SIG-M5 treated with dmso at 0.1 percent for 504 hours (cell line): ENCODE measurements around the gene KPNA3.
A peak's percentile ranks its signal among the peaks of the same experiment; 100 is the strongest.
"Not testable (repeated sequence)": the region's sequence is repeated elsewhere in the genome, so short reads cannot be mapped to it uniquely, and the experiment has no call there.

Experiments
- DNase-seq: peaks from one replicate; lab custom pipeline; 2025; ENCODE audit not compliant: unreplicated experiment; lab: John Stamatoyannopoulos, UW

The KPNA3 gene

GRCh38 chr13:49792550-49793324 is at the start of gene KPNA3:
Gene KPNA3, minus strand, starts transcription at chr13:49792682. Its CDS starts 176 bp downstream, at chr13:49792506.
- peak; percentile 97 for DNase-seq

- DNase-seq: no peak
These were observed 49.5 kb upstream of the KPNA3 start for GRCh38 chr13:49841964-49842363.

GRCh38 chr13:49840675-49841074 is 48.2 kb upstream of the KPNA3 start:
- DNase-seq: no peak

- DNase-seq: no peak
These were observed 47.8 kb upstream of the KPNA3 start for GRCh38 chr13:49840266-49840665.

- DNase-seq: no peak
These were observed 46.5 kb upstream of the KPNA3 start for GRCh38 chr13:49838989-49839388.

GRCh38 chr13:49836516-49836915 is 44.0 kb upstream of the KPNA3 start:
- DNase-seq: no peak

GRCh38 chr13:49833402-49833801 is 40.9 kb upstream of the KPNA3 start:
- no peak for DNase-seq

GRCh38 chr13:49831455-49831854 is 39.0 kb upstream of the KPNA3 start:
- no peak for DNase-seq

GRCh38 chr13:49830721-49831120 is 38.2 kb upstream of the KPNA3 start:
- DNase-seq: no peak

GRCh38 chr13:49829715-49830114 is 37.2 kb upstream of the KPNA3 start:
- DNase-seq: no peak

GRCh38 chr13:49828453-49828852 is 36.0 kb upstream of the KPNA3 start:
- DNase-seq: peak; percentile 79

GRCh38 chr13:49827891-49828290 is 35.4 kb upstream of the KPNA3 start:
- DNase-seq: no peak

GRCh38 chr13:49827336-49827735 is 34.9 kb upstream of the KPNA3 start:
- no peak for DNase-seq

- no peak for DNase-seq
These were observed 28.9 kb upstream of the KPNA3 start for GRCh38 chr13:49821216-49822009.

GRCh38 chr13:49820591-49821215 is 28.2 kb upstream of the KPNA3 start:
- DNase-seq: no peak

- not testable (repeated sequence) for DNase-seq
These were observed 23.6 kb upstream of the KPNA3 start for GRCh38 chr13:49816047-49816446.

- no peak for DNase-seq
These were observed 22.2 kb upstream of the KPNA3 start for GRCh38 chr13:49814551-49815270.

- no peak for DNase-seq
These were observed 20.3 kb upstream of the KPNA3 start for GRCh38 chr13:49812812-49813211.

GRCh38 chr13:49811527-49811908 is 19.0 kb upstream of the KPNA3 start:
- DNase-seq: no peak

- DNase-seq: no peak
These were observed 18.4 kb upstream of the KPNA3 start for GRCh38 chr13:49810567-49811526.
